Ectodermal cell (in vitro differentiated cells): Measurements from ENCODE around the gene C19orf53.
"Not testable (repeated sequence)": the region's sequence is repeated elsewhere in the genome, so short reads cannot be mapped to it uniquely, and the experiment has no call there.

Experiments
- H3K27ac ChIP-seq: 2 replicates; pipeline ENCODE4 v1.7.0; 2013; ENCODE audit warnings: mild to moderate bottlenecking, low read depth, low read length; ENCODE audit not compliant: insufficient read depth, poor library complexity, severe bottlenecking
- H3K27me3 ChIP-seq: 2 replicates; pipeline ENCODE4 v1.7.0; 2013; ENCODE audit warnings: mild to moderate bottlenecking, low read length; ENCODE audit not compliant: insufficient read depth, control insufficient read depth, poor library complexity, severe bottlenecking
- H3K36me3 ChIP-seq: one replicate; pipeline ENCODE4 v1.7.0; 2013; ENCODE audit warnings: low read length; ENCODE audit not compliant: control insufficient read depth, insufficient read depth
- H3K4me1 ChIP-seq: one replicate; pipeline ENCODE4 v1.7.0; 2013; ENCODE audit warnings: low read length; ENCODE audit not compliant: control insufficient read depth, insufficient read depth
- H3K4me3 ChIP-seq: 2 replicates; pipeline ENCODE4 v1.7.0; 2013; ENCODE audit warnings: low read depth, low read length, control low read depth; ENCODE audit not compliant: insufficient read depth
- H3K9me3 ChIP-seq: 2 replicates; pipeline ENCODE4 v1.7.0; 2013; ENCODE audit warnings: mild to moderate bottlenecking, low read length, moderate library complexity; ENCODE audit not compliant: control insufficient read depth
- WGBS, 2 experiments: methylation state at CpG; one replicate each; pipeline ENCODE4 v1.1.7; 2013; ENCODE audit warnings: missing lambda C conversion rate in 2 of 2; 5-methylcytosine and 5-hydroxymethylcytosine counted together

The C19orf53 gene

DNA sequence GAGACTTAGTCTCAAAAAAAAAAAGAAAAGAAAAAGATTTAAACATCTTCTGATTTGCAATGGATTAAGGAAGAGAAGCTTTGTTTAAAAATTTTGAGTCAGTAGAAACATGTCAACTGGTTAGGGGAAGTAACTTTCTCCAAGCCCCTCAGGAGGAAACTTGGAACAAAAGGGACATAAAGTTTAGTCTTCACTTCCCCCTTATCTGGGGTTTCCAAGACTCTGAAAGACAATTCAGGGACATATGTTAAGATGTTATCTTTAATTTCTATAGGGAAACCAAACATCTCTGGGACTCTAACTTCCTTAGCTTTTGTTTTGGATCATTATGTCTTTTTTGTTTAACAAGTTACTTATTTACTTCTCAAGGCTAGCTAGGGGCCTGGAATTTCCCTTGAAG, 30.1 kb upstream of the C19orf53 start:
- Histone ChIP-seq H3K36me3 (no peaks in the 10 kb centered on the region), H3K9me3 (no peaks in the 10 kb centered on the region), H3K4me1 (no peaks in the 10 kb centered on the region), H3K27me3 (no peaks in the 10 kb centered on the region), H3K27ac (no peak overlapping the region), H3K4me3 (no peak overlapping the region)

- Histone ChIP-seq H3K9me3 (no peaks in the 10 kb centered on the region), H3K27me3 (no peaks in the 10 kb centered on the region), H3K27ac (no peak overlapping the region), H3K4me3 (peak overlapping the region; percentile 98), H3K36me3 (no peaks in the 10 kb centered on the region), H3K4me1 (no peaks in the 10 kb centered on the region)
- 93% methylated on average over 8 of the region's 8 CpGs for WGBS, 2 experiments
Observed at GRCh38 chr19:13747098-13747453, 27.2 kb upstream of the C19orf53 start.

DNA sequence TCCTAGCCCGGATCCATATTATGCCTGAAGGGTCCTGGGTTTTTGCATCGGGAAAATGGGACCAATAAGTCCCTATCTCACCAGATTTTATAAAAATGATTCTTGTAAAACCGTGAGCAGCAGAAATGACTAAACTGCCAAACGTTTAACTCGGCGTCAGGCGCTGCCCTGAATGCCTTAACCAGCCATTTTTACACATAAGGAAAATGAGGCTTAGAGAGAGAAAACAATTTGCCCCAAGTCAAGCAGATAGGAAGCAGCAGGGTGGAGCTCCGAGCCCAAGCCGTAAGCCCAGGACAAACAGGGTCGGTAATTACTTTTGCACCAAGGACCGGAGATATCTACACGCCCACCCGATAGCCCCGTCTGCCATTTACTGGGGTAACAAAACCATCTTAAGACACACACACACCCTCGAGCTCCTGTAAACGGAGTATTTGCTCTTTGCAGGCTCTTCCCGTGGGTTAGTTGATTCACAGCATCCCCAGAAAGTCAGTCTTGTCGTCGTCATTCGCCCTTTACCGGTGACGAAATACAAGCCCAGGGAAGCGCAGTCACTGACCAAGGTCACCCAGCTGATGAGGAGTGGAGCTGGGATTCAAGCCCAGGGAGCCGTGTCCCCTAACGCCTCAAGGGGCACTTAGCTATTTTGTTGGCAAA, 26.0 kb upstream of the C19orf53 start:
- 4 to 5% methylated on average over 25 of the region's 25 CpGs for WGBS, 2 experiments
- H3K27me3 ChIP-seq, result no peaks in the 10 kb centered on the region
- H3K4me3 ChIP-seq, result peak overlapping the region; percentile 98
- no peaks in the 10 kb centered on the region for H3K9me3 ChIP-seq
- H3K36me3 ChIP-seq, result peaks cover 3% of the 10 kb centered on the region
- H3K27ac ChIP-seq, result peak overlapping the region; percentile 47
- H3K4me1 ChIP-seq, result no peaks in the 10 kb centered on the region

DNA sequence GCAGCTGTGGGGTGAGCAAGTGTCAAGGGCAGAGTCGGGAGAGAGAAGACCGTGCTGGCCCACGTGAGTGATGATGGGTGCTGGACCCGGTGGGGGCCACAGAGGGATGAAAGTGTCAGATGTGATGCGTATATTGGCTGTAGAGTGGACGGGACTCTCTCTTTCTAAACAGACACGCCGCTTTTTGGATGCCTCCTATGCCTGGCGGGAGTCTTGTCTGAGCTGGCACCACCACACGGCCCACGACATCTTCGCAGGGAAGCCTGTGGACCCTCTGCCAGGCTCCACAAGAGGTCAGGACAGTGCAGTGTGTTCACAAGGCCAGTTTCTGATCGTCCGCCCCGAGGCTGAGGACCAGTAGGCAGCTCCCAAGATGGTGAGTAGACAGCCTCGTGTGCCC, 22.8 kb upstream of the C19orf53 start:
- H3K4me3 ChIP-seq, result no peak overlapping the region

GRCh38 chr19:13753622-13754021, 20.6 kb upstream of the C19orf53 start:
- 89 to 96% methylated on average over 7 of the region's 7 CpGs for WGBS, 2 experiments
- not testable (repeated sequence) for H3K4me1 ChIP-seq
- peaks cover 33% of the 10 kb centered on the region for H3K36me3 ChIP-seq

More for the DNA sequence above, 22.8 kb upstream of the C19orf53 start:
- H3K4me1 ChIP-seq, result no peaks in the 10 kb centered on the region
- H3K27ac ChIP-seq, result no peak overlapping the region
- peaks cover 17% of the 10 kb centered on the region for H3K36me3 ChIP-seq
- no peaks in the 10 kb centered on the region for H3K27me3 ChIP-seq
- WGBS, 2 experiments, result 94 to 95% methylated on average over 16 of the region's 16 CpGs
- H3K9me3 ChIP-seq, result no peaks in the 10 kb centered on the region

DNA sequence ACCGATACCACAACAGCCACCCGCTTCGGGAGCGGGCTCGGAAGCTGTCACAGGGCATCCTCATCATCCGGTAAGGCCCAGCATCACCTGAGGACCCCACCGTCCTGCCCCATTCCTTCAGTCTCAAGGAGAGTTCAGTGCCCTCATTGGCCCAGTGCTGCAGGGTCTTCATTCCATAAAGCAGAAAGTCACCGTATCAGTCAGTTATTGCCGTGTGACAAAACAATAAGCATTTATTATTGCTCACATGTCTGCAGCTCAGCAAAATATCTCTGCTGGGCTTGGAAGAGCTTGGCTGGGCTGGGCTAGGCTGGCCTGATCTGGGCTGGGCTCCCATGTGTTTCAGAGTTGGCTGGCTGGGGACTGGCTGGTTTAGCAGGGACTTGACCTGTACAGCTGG, 18.0 kb upstream of the C19orf53 start:
- Histone ChIP-seq H3K9me3 (no peaks in the 10 kb centered on the region), H3K27ac (no peak overlapping the region), H3K4me3 (no peak overlapping the region), H3K27me3 (no peaks in the 10 kb centered on the region), H3K4me1 (no peaks in the 10 kb centered on the region), H3K36me3 (peaks cover 45% of the 10 kb centered on the region)
- 96 to 97% methylated on average over 9 of the region's 9 CpGs for WGBS, 2 experiments

More at GRCh38 chr19:13753622-13754021, 20.6 kb upstream of the C19orf53 start:
- not testable (repeated sequence) for H3K9me3 ChIP-seq, H3K27ac ChIP-seq, H3K27me3 ChIP-seq, H3K4me3 ChIP-seq

DNA sequence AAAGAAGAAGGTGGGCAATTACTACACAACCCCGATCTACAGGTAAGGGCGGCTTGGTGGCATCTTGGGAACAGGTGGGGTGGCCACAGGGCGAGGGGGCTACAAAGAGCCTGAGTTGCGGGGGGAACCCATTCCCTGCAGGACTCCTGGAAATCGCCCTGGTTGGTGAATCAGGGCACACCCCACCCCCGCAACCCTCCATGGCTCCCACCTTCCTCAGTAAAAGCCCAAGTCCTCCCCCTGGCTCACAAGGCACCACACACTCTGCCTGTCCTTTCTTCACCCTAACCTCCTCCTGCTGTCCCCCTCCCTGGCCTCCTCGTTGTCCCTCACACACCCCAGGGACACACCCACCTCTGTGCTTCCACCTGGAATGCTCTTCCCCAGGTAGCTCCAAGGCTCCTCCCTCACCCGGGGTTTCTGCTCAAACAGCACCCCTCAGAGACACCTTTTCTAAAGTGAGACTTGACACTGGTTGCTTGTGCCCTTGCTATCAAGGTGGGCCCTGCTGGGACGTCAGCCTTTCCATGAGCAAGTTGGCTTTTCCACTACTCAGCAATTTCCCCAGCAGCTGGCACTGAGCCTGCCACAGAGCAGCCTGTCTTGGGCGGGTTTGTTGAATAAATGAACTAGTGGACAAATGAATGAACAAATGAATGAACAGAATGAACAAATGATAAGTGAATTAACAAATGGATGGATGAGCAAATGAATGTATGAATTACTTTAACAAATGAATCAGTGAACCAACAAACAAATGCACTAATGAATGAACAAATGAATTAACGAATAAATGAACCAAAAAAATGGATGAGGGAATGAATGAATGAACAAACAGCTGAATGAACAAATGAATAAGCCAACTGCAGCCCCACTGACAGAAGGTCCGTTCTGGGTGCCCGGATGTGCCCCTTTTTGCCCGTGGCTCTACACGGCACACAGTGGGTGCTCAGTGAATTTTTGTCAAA, 16.2 kb upstream of the C19orf53 start:
- WGBS, 2 experiments, result 91 to 93% methylated on average over 15 of the region's 15 CpGs
- H3K36me3 ChIP-seq, result peaks cover 51% of the 10 kb centered on the region

DNA sequence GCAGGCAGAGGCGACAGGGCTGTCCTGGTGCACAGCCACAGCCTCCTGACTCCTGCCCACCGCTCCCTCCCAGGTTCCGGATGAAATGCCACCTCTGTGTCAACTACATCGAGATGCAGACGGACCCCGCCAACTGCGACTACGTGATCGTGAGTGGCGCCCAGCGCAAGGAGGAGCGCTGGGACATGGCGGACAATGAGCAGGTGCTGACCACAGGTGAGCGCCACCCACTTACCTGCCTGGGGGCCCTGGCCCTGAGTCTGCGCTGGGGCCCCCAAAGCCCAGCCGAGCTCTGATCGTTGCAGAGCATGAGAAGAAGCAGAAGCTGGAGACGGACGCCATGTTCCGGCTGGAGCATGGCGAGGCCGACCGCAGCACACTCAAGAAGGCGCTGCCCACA, 15.5 kb upstream of the C19orf53 start:
- Histone ChIP-seq H3K27me3 (no peaks in the 10 kb centered on the region), H3K9me3 (no peaks in the 10 kb centered on the region), H3K27ac (no peak overlapping the region), H3K4me1 (no peaks in the 10 kb centered on the region), H3K36me3 (peaks cover 51% of the 10 kb centered on the region), H3K4me3 (no peak overlapping the region)
- 96 to 97% methylated on average over 24 of the region's 24 CpGs for WGBS, 2 experiments

More for the DNA sequence above, 16.2 kb upstream of the C19orf53 start:
- Histone ChIP-seq H3K27ac (no peak overlapping the region), H3K9me3 (no peaks in the 10 kb centered on the region), H3K4me3 (no peak overlapping the region), H3K4me1 (no peaks in the 10 kb centered on the region), H3K27me3 (no peaks in the 10 kb centered on the region)

DNA sequence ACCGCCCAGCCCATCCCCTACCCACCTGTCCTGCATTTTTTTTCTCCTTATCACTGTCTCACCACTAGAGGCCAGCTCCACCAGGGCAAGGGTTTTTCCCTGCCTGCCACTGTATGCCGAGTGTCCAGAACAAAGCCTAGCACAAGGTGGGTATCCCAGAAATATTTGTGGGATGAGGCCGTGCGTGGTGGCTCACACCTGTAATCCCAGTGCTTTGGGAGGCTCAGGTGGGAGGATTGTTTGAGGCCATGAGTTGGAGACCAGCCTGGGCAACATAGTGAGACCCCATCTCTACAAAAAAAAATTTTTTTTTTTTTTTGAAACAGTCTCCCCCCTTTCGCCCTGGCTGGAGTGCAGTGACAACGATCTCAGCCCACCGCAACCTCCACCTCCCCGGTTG, 12.8 kb upstream of the C19orf53 start:
- Histone ChIP-seq H3K27ac (no peak overlapping the region), H3K36me3 (peaks cover 37% of the 10 kb centered on the region), H3K9me3 (no peaks in the 10 kb centered on the region), H3K27me3 (peaks cover 6% of the 10 kb centered on the region), H3K4me1 (no peaks in the 10 kb centered on the region), H3K4me3 (no peak overlapping the region)
- 87 to 88% methylated on average over 8 of the region's 8 CpGs for WGBS, 2 experiments

- H3K36me3 ChIP-seq, result peaks cover 29% of the 10 kb centered on the region
- 94% methylated on average over 42 of the region's 42 CpGs for WGBS, 2 experiments
- no peaks in the 10 kb centered on the region for H3K9me3 ChIP-seq
- H3K4me3 ChIP-seq, result no peak overlapping the region
- no peak overlapping the region for H3K27ac ChIP-seq
- H3K4me1 ChIP-seq, result no peaks in the 10 kb centered on the region
- H3K27me3 ChIP-seq, result peaks cover 6% of the 10 kb centered on the region
Observed at GRCh38 chr19:13762635-13763235, 11.5 kb upstream of the C19orf53 start.
